HEK293 (cell line): ENCODE data around the gene NUDT22.

Source experiments
- CTCF ChIA-PET: fragments of 350-600 bp; formaldehyde crosslinking; extraction: SDS; loops from one replicate; lab custom pipeline; 2021; ENCODE audit warnings: antibody characterized with exemption; lab: Yijun Ruan, JAX
- POLR2A ChIA-PET: fragments of 300-600 bp; formaldehyde crosslinking; extraction: SDS; loops from one replicate; lab custom pipeline; 2020; ENCODE audit warnings: antibody characterized with exemption, inconsistent platforms; lab: Yijun Ruan, JAX
- H3K27ac ChIP-seq: fragments of 200-500 bp; sonication (Bioruptor generic); 2 replicates; pipeline ENCODE4 v1.5.1; 2014; ENCODE audit warnings: low read depth, low read length, control low read depth, inconsistent platforms; ENCODE audit errors: extremely low read depth
- H3K36me3 ChIP-seq, 2 experiments: fragments of 200-500 bp in 1 of 2; sonication (Bioruptor generic) in 1 of 2; 1 replicate in 1 of 2; 2 replicates in 1 of 2; pipeline ENCODE4 v1.5.1; 2014 to 2017; ENCODE audit warnings: inconsistent platforms in 2 of 2, low read length in 2 of 2; ENCODE audit not compliant: control insufficient read depth in 2 of 2, insufficient read depth in 1 of 2
- H3K4me1 ChIP-seq: fragments of 200-500 bp; sonication (Bioruptor generic); 2 replicates; pipeline ENCODE4 v1.5.1; 2014; ENCODE audit warnings: mild to moderate bottlenecking, low read length, inconsistent platforms; ENCODE audit not compliant: control insufficient read depth, insufficient read depth
- H3K4me3 ChIP-seq: 2 replicates; pipeline ENCODE4 v1.5.1; 2011; ENCODE audit warnings: low read depth, mild to moderate bottlenecking, control low read depth, low read length, moderate library complexity
- H3K9me3 ChIP-seq: fragments of 200-500 bp; sonication (Bioruptor generic); 2 replicates; pipeline ENCODE4 v1.5.1; 2014; ENCODE audit warnings: low read depth, low read length, inconsistent platforms; ENCODE audit not compliant: control insufficient read depth, insufficient read depth
- KLF1 ChIP-seq: fragments of 450-650 bp; formaldehyde crosslinking; IDR thresholded peaks from 2 replicates; pipeline ENCODE4 v1.5.1; 2016; ENCODE audit warnings: missing biosample characterization, missing genetic modification characterization
- MZF1 ChIP-seq: fragments of 450-650 bp; formaldehyde crosslinking; IDR thresholded peaks from 2 replicates; pipeline ENCODE4 v1.5.1; 2017; ENCODE audit warnings: missing biosample characterization, missing genetic modification characterization, borderline replicate concordance
- OSR2 ChIP-seq: fragments of 450-650 bp; formaldehyde crosslinking; IDR thresholded peaks from 2 replicates; pipeline ENCODE4 v1.5.1; 2016; ENCODE audit warnings: missing biosample characterization, missing genetic modification characterization
- PRDM10 ChIP-seq: fragments of 450-650 bp; formaldehyde crosslinking; IDR thresholded peaks from 2 replicates; pipeline ENCODE4 v1.5.1; 2016; ENCODE audit warnings: missing biosample characterization, missing genetic modification characterization
- PRDM6 ChIP-seq: fragments of 450-650 bp; formaldehyde crosslinking; IDR thresholded peaks from 2 replicates; pipeline ENCODE4 v1.5.1; 2017; ENCODE audit warnings: missing biosample characterization, missing genetic modification characterization
- RBAK ChIP-seq: fragments of 450-650 bp; formaldehyde crosslinking; IDR thresholded peaks from 2 replicates; pipeline ENCODE4 v1.5.1; 2016; ENCODE audit warnings: missing biosample characterization, missing genetic modification characterization
- ZFP69B ChIP-seq: fragments of 450-650 bp; formaldehyde crosslinking; IDR thresholded peaks from 2 replicates; pipeline ENCODE4 v1.5.1; 2016; ENCODE audit warnings: missing biosample characterization, missing genetic modification characterization
- ZNF112 ChIP-seq: fragments of 450-650 bp; formaldehyde crosslinking; IDR thresholded peaks from 2 replicates; pipeline ENCODE4 v1.5.0; 2017; ENCODE audit warnings: missing biosample characterization, missing genetic modification characterization
- ZNF280D ChIP-seq: fragments of 450-650 bp; formaldehyde crosslinking; IDR thresholded peaks from 2 replicates; pipeline ENCODE4 v1.5.1; 2016; ENCODE audit warnings: missing biosample characterization, missing genetic modification characterization
- ZNF341 ChIP-seq: fragments of 450-650 bp; formaldehyde crosslinking; IDR thresholded peaks from 2 replicates; pipeline ENCODE4; 2016; ENCODE audit warnings: low read depth, missing biosample characterization, missing genetic modification characterization
- ZNF433 ChIP-seq: fragments of 450-650 bp; formaldehyde crosslinking; IDR thresholded peaks from 2 replicates; pipeline ENCODE4 v1.5.1; 2016; ENCODE audit warnings: missing biosample characterization, missing genetic modification characterization, low read depth
- ZNF473 ChIP-seq: fragments of 450-650 bp; formaldehyde crosslinking; IDR thresholded peaks from 2 replicates; pipeline ENCODE4 v1.5.1; 2017; ENCODE audit warnings: missing biosample characterization, missing genetic modification characterization
- ZNF513 ChIP-seq: fragments of 450-650 bp; IDR thresholded peaks from 2 replicates; pipeline ENCODE4 v1.5.1; 2018; ENCODE audit warnings: missing biosample characterization, missing genetic modification characterization
- ZNF514 ChIP-seq: fragments of 450-650 bp; formaldehyde crosslinking; IDR thresholded peaks from 2 replicates; pipeline ENCODE4 v1.5.1; 2016; ENCODE audit warnings: missing biosample characterization, missing genetic modification characterization
- ZNF529 ChIP-seq: fragments of 450-650 bp; formaldehyde crosslinking; IDR thresholded peaks from 2 replicates; pipeline ENCODE4 v1.5.1; 2017; ENCODE audit warnings: missing genetic modification characterization, missing biosample characterization; ENCODE audit not compliant: insufficient replicate concordance
- ZNF530 ChIP-seq: fragments of 450-650 bp; formaldehyde crosslinking; IDR thresholded peaks from 2 replicates; pipeline ENCODE4 v1.5.1; 2016; ENCODE audit warnings: low read depth, missing biosample characterization, missing genetic modification characterization
- ZNF544 ChIP-seq: fragments of 450-650 bp; formaldehyde crosslinking; IDR thresholded peaks from 2 replicates; pipeline ENCODE4 v1.5.0; 2017; ENCODE audit warnings: missing biosample characterization, missing genetic modification characterization
- ZNF548 ChIP-seq: fragments of 450-650 bp; formaldehyde crosslinking; IDR thresholded peaks from 2 replicates; pipeline ENCODE4 v1.5.1; 2016; ENCODE audit warnings: missing biosample characterization, missing genetic modification characterization
- ZNF621 ChIP-seq: fragments of 450-650 bp; formaldehyde crosslinking; IDR thresholded peaks from 2 replicates; pipeline ENCODE4 v1.5.1; 2017; ENCODE audit warnings: missing biosample characterization, missing genetic modification characterization
- ZNF704 ChIP-seq: fragments of 450-650 bp; formaldehyde crosslinking; IDR thresholded peaks from 2 replicates; pipeline ENCODE4 v1.5.1; 2016; ENCODE audit warnings: missing biosample characterization, missing genetic modification characterization
- ZNF76 ChIP-seq: fragments of 450-650 bp; formaldehyde crosslinking; IDR thresholded peaks from 2 replicates; pipeline ENCODE4; 2016; ENCODE audit warnings: low read depth, missing biosample characterization, missing genetic modification characterization, borderline replicate concordance
- ZNF777 ChIP-seq: fragments of 450-650 bp; formaldehyde crosslinking; IDR thresholded peaks from 2 replicates; pipeline ENCODE4 v1.5.1; 2017; ENCODE audit warnings: missing biosample characterization, missing genetic modification characterization, borderline replicate concordance
- ZNF837 ChIP-seq: fragments of 450-650 bp; formaldehyde crosslinking; IDR thresholded peaks from 2 replicates; pipeline ENCODE4 v1.5.1; 2016; ENCODE audit warnings: missing biosample characterization, missing genetic modification characterization

The NUDT22 gene

GRCh38 chr11:64250415-64251015 lies 24.4 kb downstream of the NUDT22 start (continued):
- TF ChIP-seq ZNF76 (tag by site-specific recombination) (no peak), ZNF530 (no peak), ZNF280D (tag by site-specific recombination) (no peak)

GRCh38 chr11:64251016-64251752 lies 25.1 kb downstream of the NUDT22 start, which contains the start of gene PLCB3:
TSS of gene PLCB3 (plus strand) at chr11:64251530. CDS start at chr11:64251650, 120 bp downstream.
- Histone ChIP-seq H3K9me3 (no peaks in the 10 kb centered on the region), H3K36me3 (peaks cover 0 to 22% of the 10 kb centered on the region in 2 experiments; a peak in 1 of 3 replicates), H3K27ac (peak within 1 kb of the TSS; percentile 3; the same call in 1 of the 2 replicates), H3K4me3 (peak within 1 kb of the TSS; percentile 48), H3K4me1 (peaks cover 10% of the 10 kb centered on the region)
- CTCF ChIA-PET, result interaction anchor here (0.6 to 3.6 kb wide), 26 partner anchors 8 to 227 kb away, joined by 3 to 48 read pairs (median 4); partner anchors contain the start of genes BAD, CATSPERZ and FKBP2
- POLR2A ChIA-PET, result interaction anchor here (1.2 to 4.2 kb wide), 5 partner anchors 10 to 67 kb away, joined by 4 to 52 read pairs (median 7); partner anchors contain the start of genes FKBP2, NUDT22 and PRDX5
- TF ChIP-seq ZNF544 (tag by site-specific recombination), result no peak
- peak; percentile 41; the same call in 1 of the 2 replicates for TF ChIP-seq ZFP69B (tag by site-specific recombination)
- TF ChIP-seq ZNF514 (tag by site-specific recombination), result no peak
- no peak for TF ChIP-seq ZNF513
- no peak for TF ChIP-seq ZNF548 (tag by site-specific recombination)
- TF ChIP-seq ZNF837 (tag by site-specific recombination), result no peak
- no peak for TF ChIP-seq ZNF473 (tag by site-specific recombination)
- no peak for TF ChIP-seq RBAK (tag by site-specific recombination)
- no peak for TF ChIP-seq ZNF112
- TF ChIP-seq MZF1, result no peak
- peak; percentile 82 for TF ChIP-seq ZNF341
- peak; percentile 92 for TF ChIP-seq PRDM10 (tag by site-specific recombination)
- TF ChIP-seq ZNF621 (tag by site-specific recombination), result no peak
- no peak for TF ChIP-seq ZNF529 (tag by site-specific recombination)
- no peak for TF ChIP-seq OSR2 (tag by site-specific recombination)
- TF ChIP-seq ZNF433 (tag by site-specific recombination), result no peak
- TF ChIP-seq KLF1 (tag by site-specific recombination), result no peak; the same call in 1 of the 2 replicates
- no peak for TF ChIP-seq ZNF704 (tag by site-specific recombination)
- TF ChIP-seq PRDM6 (tag by site-specific recombination), result no peak
- no peak for TF ChIP-seq ZNF777
